RWPE1 (cell line): Measurements from ENCODE around the gene ACTR3.

Experiments used
- CTCF ChIA-PET: fragments of 350-600 bp; sonication (Branson Sonifier 250); formaldehyde crosslinking; extraction: SDS; loops from one replicate; lab custom pipeline; 2021; lab: Yijun Ruan, JAX
- POLR2A ChIA-PET: fragments of 400-600 bp; formaldehyde crosslinking; extraction: SDS; loops from one replicate; lab custom pipeline; 2020; ENCODE audit warnings: antibody characterized with exemption; ENCODE audit not compliant: low non-redundant PET; lab: Yijun Ruan, JAX
- DNase-seq: peaks from one replicate; pipeline ENCODE4 v3.0.0; 2012; ENCODE audit warnings: low spot score
- H3K27ac ChIP-seq: fragments of 450-650 bp; 2 replicates; pipeline ENCODE4 v1.5.1; 2017
- TF ChIP-seq, protein P1 (sequence below): fragments of 450-650 bp; conservative IDR thresholded peaks from 2 replicates; pipeline ENCODE4 v1.5.1; 2017; ENCODE audit warnings: low read depth, mild to moderate bottlenecking

Gene ACTR3

DNA sequence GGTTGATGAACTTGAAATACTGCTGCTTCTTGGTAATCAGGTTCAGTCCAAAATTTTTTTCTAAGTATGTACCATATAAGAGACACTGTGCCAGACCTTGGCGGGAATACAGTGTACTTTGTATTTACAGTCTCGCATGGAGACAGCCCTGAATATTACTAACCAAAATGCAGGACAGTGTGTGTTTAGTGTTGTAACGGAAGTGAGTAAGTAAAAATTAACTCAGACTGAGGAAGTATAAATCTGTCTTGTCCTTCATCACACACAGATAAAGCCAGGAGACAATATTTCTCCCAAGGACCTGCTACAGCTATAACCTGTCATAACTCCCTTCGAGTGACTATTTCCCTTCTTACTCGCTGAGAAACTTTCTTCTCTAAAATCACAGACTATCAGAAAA lies 76.9 kb downstream of the ACTR3 start:
- ChIA-PET POLR2A (no interaction called here), CTCF (interaction anchor here (0.6 to 1.1 kb wide), 2 partner anchors 584 to 1199 kb away, joined by 4 read pairs; no protein-coding TSS in a partner anchor)
- TF ChIP-seq, protein P1, sequence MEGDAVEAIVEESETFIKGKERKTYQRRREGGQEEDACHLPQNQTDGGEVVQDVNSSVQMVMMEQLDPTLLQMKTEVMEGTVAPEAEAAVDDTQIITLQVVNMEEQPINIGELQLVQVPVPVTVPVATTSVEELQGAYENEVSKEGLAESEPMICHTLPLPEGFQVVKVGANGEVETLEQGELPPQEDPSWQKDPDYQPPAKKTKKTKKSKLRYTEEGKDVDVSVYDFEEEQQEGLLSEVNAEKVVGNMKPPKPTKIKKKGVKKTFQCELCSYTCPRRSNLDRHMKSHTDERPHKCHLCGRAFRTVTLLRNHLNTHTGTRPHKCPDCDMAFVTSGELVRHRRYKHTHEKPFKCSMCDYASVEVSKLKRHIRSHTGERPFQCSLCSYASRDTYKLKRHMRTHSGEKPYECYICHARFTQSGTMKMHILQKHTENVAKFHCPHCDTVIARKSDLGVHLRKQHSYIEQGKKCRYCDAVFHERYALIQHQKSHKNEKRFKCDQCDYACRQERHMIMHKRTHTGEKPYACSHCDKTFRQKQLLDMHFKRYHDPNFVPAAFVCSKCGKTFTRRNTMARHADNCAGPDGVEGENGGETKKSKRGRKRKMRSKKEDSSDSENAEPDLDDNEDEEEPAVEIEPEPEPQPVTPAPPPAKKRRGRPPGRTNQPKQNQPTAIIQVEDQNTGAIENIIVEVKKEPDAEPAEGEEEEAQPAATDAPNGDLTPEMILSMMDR = no peak
- DNase-seq = no peak
- H3K27ac ChIP-seq = no peak overlapping the region

DNA sequence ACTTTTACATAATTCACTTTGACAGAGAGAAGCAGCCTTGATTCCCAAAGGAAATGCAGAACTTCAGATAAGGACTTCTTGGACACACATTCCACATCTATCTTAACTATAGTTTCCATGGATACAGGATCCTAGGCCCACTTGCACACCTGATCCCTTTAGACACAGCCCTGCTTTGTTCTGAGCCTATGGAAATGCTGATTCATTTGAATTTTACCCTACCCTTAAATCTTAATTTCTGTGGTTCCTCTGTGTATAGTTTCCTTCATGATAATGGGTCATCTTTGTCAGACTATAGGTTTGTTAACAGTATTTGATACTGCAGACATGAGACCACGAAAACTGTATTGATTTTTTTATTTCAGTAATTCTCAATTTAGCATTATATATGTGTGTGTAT lies 77.4 kb downstream of the ACTR3 start:
- TF ChIP-seq, protein P1 = no peak
- CTCF ChIA-PET = no interaction called here
- DNase-seq = no peak
- H3K27ac ChIP-seq = no peak overlapping the region
- POLR2A ChIA-PET = no interaction called here

DNA sequence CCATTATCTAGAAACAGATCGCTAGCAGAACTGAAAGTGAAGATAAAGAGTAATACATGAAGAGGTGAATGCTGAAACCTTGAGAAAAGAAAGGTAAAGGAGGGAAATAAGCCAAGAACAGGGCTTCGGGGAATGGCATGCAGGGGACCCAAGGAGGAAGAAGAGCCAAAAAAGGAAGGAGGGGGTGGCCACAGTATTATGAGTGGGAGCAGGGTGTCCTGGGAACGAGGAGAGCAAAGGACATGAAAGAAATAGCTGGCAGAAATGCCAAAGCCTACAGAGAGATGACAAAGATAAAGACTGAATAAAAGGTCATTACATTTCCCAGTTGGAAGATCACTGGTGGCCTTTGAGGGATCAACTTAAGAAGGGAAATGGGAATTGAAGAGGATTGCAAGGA lies 82.9 kb downstream of the ACTR3 start:
- H3K27ac ChIP-seq = no peak overlapping the region
- DNase-seq = no peak
- ChIA-PET POLR2A (interaction anchor here (0.5 kb wide), 1 partner anchor 221 kb away, joined by 3 read pairs; no protein-coding TSS in a partner anchor), CTCF (interaction anchor here (0.7 kb wide), 2 partner anchors 303 to 569 kb away, joined by 3 to 9 read pairs; no protein-coding TSS in a partner anchor)
- TF ChIP-seq, protein P1 = no peak

DNA sequence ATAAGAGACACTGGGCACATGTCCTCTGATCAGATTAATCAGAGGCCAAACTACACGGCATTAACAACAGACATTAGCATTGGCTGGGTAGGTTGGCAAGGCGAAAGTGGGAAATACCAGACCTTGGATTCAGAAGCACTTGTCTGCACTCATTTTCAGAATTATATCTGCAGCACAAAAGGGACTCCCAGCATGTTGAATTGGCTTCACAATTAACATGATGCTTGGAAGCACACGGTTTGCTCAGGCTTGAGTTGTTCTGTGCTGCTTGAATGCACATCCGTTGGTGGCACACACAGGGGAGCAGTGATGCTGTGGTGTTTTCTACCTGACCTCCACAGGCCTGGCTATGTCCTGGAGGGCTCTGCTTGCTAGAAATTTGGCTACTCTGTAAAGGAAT lies 83.9 kb downstream of the ACTR3 start:
- TF ChIP-seq, protein P1 = no peak
- no peak for DNase-seq
- no peak overlapping the region for H3K27ac ChIP-seq
- POLR2A ChIA-PET = no interaction called here
- CTCF ChIA-PET = no interaction called here

DNA sequence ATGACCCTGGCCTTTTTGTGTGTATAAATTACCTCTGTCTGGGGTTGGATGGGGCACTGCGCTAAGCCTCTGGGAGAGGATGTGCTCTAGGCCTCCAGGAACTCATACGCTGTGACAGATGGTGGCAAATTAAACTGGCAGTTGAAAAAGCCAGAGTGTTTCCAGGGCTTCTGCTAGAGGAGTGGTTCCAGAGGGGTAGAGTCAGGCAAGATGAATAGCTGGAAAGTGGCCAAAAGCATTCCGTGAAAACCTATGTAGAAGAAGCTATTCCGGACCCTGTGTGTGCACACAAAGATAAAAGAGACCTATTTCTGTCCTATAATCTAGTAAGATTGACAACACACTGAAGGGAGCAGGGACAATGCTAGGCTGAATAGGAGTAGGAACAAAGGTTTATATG lies 84.8 kb downstream of the ACTR3 start:
- TF ChIP-seq, protein P1 = no peak
- H3K27ac ChIP-seq = no peak overlapping the region
- POLR2A ChIA-PET = no interaction called here
- CTCF ChIA-PET = interaction anchor here (0.8 kb wide), 1 partner anchor 576 kb away, joined by 3 read pairs; no protein-coding TSS in a partner anchor
- DNase-seq = no peak

DNA sequence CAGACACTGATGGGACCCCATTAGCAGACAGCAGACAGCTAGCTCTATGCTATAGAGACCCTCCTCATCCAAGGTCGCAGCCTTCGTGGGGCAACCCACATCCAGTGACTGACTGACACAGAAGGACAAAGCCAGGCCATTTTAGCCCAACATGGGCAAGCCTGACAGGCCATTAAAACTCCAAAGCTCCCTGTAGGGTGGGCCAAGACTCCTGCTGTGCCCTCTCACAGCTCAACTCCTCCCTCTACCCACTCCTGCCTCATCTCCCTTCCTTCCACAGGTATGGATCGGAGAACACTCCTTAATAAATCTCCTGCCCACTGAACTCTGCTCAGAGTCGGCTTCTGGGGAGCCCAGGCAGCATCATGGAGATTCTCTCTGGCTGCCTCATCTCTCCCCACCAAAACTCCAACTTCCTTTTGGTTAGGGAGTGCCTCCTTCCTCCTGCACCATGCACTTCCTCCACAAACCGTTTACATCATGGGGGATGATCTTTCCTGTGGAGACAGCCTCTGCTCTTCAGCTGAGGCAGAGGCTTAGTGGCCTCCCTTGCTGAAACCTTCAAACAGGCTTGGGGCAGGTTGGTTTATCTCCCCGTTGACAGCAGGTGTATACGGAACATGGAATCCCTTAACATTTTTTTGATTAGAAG lies 86.5 kb downstream of the ACTR3 start:
- POLR2A ChIA-PET = no interaction called here

More for the DNA sequence above, 86.5 kb downstream of the ACTR3 start:
- H3K27ac ChIP-seq = 0 out of 2 replicates have a peak overlapping the region, but pooled peaks have one; percentile 8
- TF ChIP-seq, protein P1 = no peak
- CTCF ChIA-PET = interaction anchor here (0.6 to 2.9 kb wide), 3 partner anchors 85 to 1945 kb away, joined by 4 to 19 read pairs (median 4); no protein-coding TSS in a partner anchor
- no peak for DNase-seq
